Stimulated activated effector memory CD8-positive, alpha-beta T cell treated with anti-CD3 and anti-CD28 coated beads, Interleukin-12 subunit alpha, Interleukin-12 subunit beta, amount 100 ng/mL, for 72 hours (primary cell): ENCODE data around the gene TMEM135.
"Not testable (repeated sequence)": the region's sequence is repeated elsewhere in the genome, so short reads cannot be mapped to it uniquely, and the experiment has no call there.

Source experiments
- ATAC-seq: fragments of 150-1000 bp; cut with Tn5 transposase; 2 replicates; pipeline ENCODE4 v1.10.0; 2021
- DNase-seq, 2 donors: peaks; one replicate each; pipeline ENCODE4 v3.0.0; 2021 to 2022; ENCODE audit warnings: low spot score in 2 of 2
- H3K27ac Mint-ChIP-seq: one replicate; pipeline ENCODE4 v1.8.0; 2022; ENCODE audit warnings: mild to moderate bottlenecking, mixed read lengths
- H3K36me3 Mint-ChIP-seq: one replicate; pipeline ENCODE4 v1.8.0; 2022; ENCODE audit warnings: mild to moderate bottlenecking, mixed read lengths
- H3K4me1 Mint-ChIP-seq: one replicate; pipeline ENCODE4 v1.8.0; 2022; ENCODE audit warnings: mixed read lengths
- H3K4me3 Mint-ChIP-seq: one replicate; pipeline ENCODE4 v1.8.0; 2022; ENCODE audit warnings: mild to moderate bottlenecking, mixed read lengths
- H3K9me3 Mint-ChIP-seq: one replicate; pipeline ENCODE4 v1.8.0; 2022; ENCODE audit warnings: mixed read lengths

TMEM135 gene

GRCh38 chr11:87012089-87012488 is 25.6 kb upstream of the TMEM135 start:
- H3K9me3 Mint-ChIP-seq = no peaks in the 10 kb centered on the region
- H3K4me3 Mint-ChIP-seq = no peak overlapping the region
- no peaks in the 10 kb centered on the region for H3K36me3 Mint-ChIP-seq
- DNase-seq = no peak
- no peak for ATAC-seq
- no peak overlapping the region for H3K27ac Mint-ChIP-seq
- no peaks in the 10 kb centered on the region for H3K4me1 Mint-ChIP-seq

GRCh38 chr11:87012673-87013072 is 25.1 kb upstream of the TMEM135 start:
- Mint-ChIP-seq H3K27ac (no peak overlapping the region), H3K9me3 (no peaks in the 10 kb centered on the region), H3K4me3 (no peak overlapping the region), H3K4me1 (no peaks in the 10 kb centered on the region), H3K36me3 (no peaks in the 10 kb centered on the region)
- DNase-seq (no peak), ATAC-seq (no peak)

GRCh38 chr11:87013912-87014825 is 23.6 kb upstream of the TMEM135 start:
- H3K27ac Mint-ChIP-seq = no peak overlapping the region
- no peak overlapping the region for H3K4me3 Mint-ChIP-seq
- DNase-seq = no peak
- no peaks in the 10 kb centered on the region for H3K4me1 Mint-ChIP-seq
- no peak for ATAC-seq
- no peaks in the 10 kb centered on the region for H3K36me3 Mint-ChIP-seq
- no peaks in the 10 kb centered on the region for H3K9me3 Mint-ChIP-seq

- Mint-ChIP-seq H3K4me3 (no peak overlapping the region), H3K4me1 (no peaks in the 10 kb centered on the region), H3K36me3 (no peaks in the 10 kb centered on the region), H3K9me3 (no peaks in the 10 kb centered on the region), H3K27ac (no peak overlapping the region)
- ATAC-seq (no peak), DNase-seq (no peak)
Observed at GRCh38 chr11:87015645-87016044, 22.1 kb upstream of the TMEM135 start.

- H3K36me3 Mint-ChIP-seq = no peaks in the 10 kb centered on the region
- no peak overlapping the region for H3K27ac Mint-ChIP-seq
- H3K4me3 Mint-ChIP-seq = no peak overlapping the region
- ATAC-seq (no peak), DNase-seq (no peak)
- peaks cover 6% of the 10 kb centered on the region for H3K4me1 Mint-ChIP-seq
- no peaks in the 10 kb centered on the region for H3K9me3 Mint-ChIP-seq
Observed at GRCh38 chr11:87019613-87020271, 18.0 kb upstream of the TMEM135 start.

GRCh38 chr11:87020336-87020735 is 17.4 kb upstream of the TMEM135 start:
- Mint-ChIP-seq H3K4me3 (no peak overlapping the region), H3K36me3 (no peaks in the 10 kb centered on the region), H3K4me1 (peaks cover 6% of the 10 kb centered on the region), H3K27ac (no peak overlapping the region), H3K9me3 (no peaks in the 10 kb centered on the region)
- ATAC-seq (no peak), DNase-seq (no peak)

- ATAC-seq = no peak
- no peak overlapping the region for H3K27ac Mint-ChIP-seq
Observed at GRCh38 chr11:87020764-87021365, 16.9 kb upstream of the TMEM135 start.

GRCh38 chr11:87022254-87022653 is 15.5 kb upstream of the TMEM135 start:
- DNase-seq (no peak), ATAC-seq (peak; percentile 94)
- Mint-ChIP-seq H3K4me3 (no peak overlapping the region), H3K9me3 (no peaks in the 10 kb centered on the region), H3K36me3 (no peaks in the 10 kb centered on the region), H3K4me1 (peaks cover 6% of the 10 kb centered on the region), H3K27ac (no peak overlapping the region)

More at GRCh38 chr11:87020764-87021365, 16.9 kb upstream of the TMEM135 start:
- no peak for DNase-seq
- Mint-ChIP-seq H3K36me3 (no peaks in the 10 kb centered on the region), H3K4me1 (peaks cover 6% of the 10 kb centered on the region), H3K9me3 (no peaks in the 10 kb centered on the region), H3K4me3 (no peak overlapping the region)

GRCh38 chr11:87022738-87023137 is 15.0 kb upstream of the TMEM135 start:
- Mint-ChIP-seq H3K9me3 (no peaks in the 10 kb centered on the region), H3K4me3 (no peak overlapping the region), H3K4me1 (peaks cover 6% of the 10 kb centered on the region), H3K36me3 (no peaks in the 10 kb centered on the region), H3K27ac (no peak overlapping the region)
- DNase-seq (no peak), ATAC-seq (no peak)

- H3K9me3 Mint-ChIP-seq = not testable (repeated sequence)
Observed at GRCh38 chr11:87026415-87026814, 11.3 kb upstream of the TMEM135 start.

GRCh38 chr11:87030458-87031054 is 7.2 kb upstream of the TMEM135 start:
- DNase-seq = no peak
- no peak overlapping the region for H3K27ac Mint-ChIP-seq
- no peaks in the 10 kb centered on the region for H3K9me3 Mint-ChIP-seq
- no peak overlapping the region for H3K4me3 Mint-ChIP-seq
- peak; percentile 56 for ATAC-seq
- H3K4me1 Mint-ChIP-seq = peaks cover 5% of the 10 kb centered on the region
- no peaks in the 10 kb centered on the region for H3K36me3 Mint-ChIP-seq

More at GRCh38 chr11:87026415-87026814, 11.3 kb upstream of the TMEM135 start:
- not testable (repeated sequence) for H3K36me3 Mint-ChIP-seq, DNase-seq, ATAC-seq, H3K4me3 Mint-ChIP-seq, H3K27ac Mint-ChIP-seq
- peaks cover 11% of the 10 kb centered on the region for H3K4me1 Mint-ChIP-seq

GRCh38 chr11:87031433-87032170 is 6.1 kb upstream of the TMEM135 start:
- H3K4me3 Mint-ChIP-seq = no peak overlapping the region
- no peak overlapping the region for H3K27ac Mint-ChIP-seq
- no peak for ATAC-seq

GRCh38 chr11:87033561-87033960 is 4.2 kb upstream of the TMEM135 start:
- no peak for DNase-seq
- no peak overlapping the region for H3K27ac Mint-ChIP-seq
- no peak overlapping the region for H3K4me3 Mint-ChIP-seq
- peaks cover 23% of the 10 kb centered on the region for H3K4me1 Mint-ChIP-seq
- ATAC-seq = no peak
- no peaks in the 10 kb centered on the region for H3K36me3 Mint-ChIP-seq
- H3K9me3 Mint-ChIP-seq = no peaks in the 10 kb centered on the region

More at GRCh38 chr11:87031433-87032170, 6.1 kb upstream of the TMEM135 start:
- H3K4me1 Mint-ChIP-seq = peaks cover 7% of the 10 kb centered on the region
- no peaks in the 10 kb centered on the region for H3K9me3 Mint-ChIP-seq
- no peaks in the 10 kb centered on the region for H3K36me3 Mint-ChIP-seq
- no peak for DNase-seq

- Mint-ChIP-seq H3K4me3 (no peak overlapping the region), H3K36me3 (no peaks in the 10 kb centered on the region), H3K9me3 (no peaks in the 10 kb centered on the region), H3K27ac (no peak overlapping the region), H3K4me1 (peaks cover 39% of the 10 kb centered on the region)
- ATAC-seq (no peak), DNase-seq (no peak)
Observed at GRCh38 chr11:87035976-87036583, 1.7 kb upstream of the TMEM135 start.
